NCI-H2196 treated with DMSO at 0.1 percent for 48 hours (cell line): ENCODE data around the gene SMIM1.

Source experiments
- DNase-seq: peaks from one replicate; lab custom pipeline; 2025; ENCODE audit not compliant: unreplicated experiment; lab: John Stamatoyannopoulos, UW

The SMIM1 gene

GRCh38 chr1:3753656-3754454, 18.7 kb upstream of the SMIM1 start:
- DNase-seq, result no peak

DNA sequence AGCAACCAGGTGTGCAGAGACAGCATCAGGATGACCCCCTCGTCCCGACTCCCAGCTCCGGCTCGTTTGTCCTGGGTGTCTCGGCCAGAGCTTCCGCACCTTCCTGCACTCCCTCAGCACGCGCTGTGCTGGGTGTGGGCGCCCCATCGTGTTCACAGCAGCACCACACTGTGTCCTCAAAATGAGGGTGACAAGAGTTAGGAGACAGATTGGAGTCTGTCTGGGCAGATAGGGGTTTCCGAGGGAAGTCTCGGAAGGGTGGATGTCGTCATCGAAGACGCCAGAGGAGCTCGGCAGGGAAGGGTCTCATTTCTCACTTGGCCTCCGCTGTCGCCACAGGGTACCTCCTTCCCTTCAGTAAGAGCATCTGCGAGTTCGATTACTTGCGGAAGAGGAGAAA, 16.2 kb upstream of the SMIM1 start:
- no peak for DNase-seq

DNA sequence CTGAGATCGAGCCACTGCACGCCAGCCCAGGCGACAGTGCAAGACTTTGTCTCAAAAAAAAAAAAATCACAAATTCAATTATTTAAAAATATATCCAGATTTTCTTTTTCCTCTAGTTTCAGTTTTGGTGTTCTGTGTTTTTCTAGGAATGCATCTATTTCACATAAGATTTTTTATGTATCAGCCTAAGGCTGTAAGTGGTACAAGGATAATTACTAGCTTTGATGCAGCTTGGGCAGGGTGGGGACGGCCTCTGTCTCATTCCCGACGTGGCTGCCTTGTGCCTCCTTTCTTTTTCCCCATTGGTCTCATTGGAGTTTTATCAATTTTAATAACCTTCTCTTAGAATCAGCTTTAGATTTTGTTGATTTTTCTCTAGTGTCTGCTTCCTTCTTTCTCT, 13.4 kb upstream of the SMIM1 start:
- DNase-seq, result no peak

GRCh38 chr1:3759796-3760195, 12.8 kb upstream of the SMIM1 start:
- DNase-seq, result no peak

- no peak for DNase-seq
These were observed 11.1 kb upstream of the SMIM1 start for GRCh38 chr1:3761296-3762010.

DNA sequence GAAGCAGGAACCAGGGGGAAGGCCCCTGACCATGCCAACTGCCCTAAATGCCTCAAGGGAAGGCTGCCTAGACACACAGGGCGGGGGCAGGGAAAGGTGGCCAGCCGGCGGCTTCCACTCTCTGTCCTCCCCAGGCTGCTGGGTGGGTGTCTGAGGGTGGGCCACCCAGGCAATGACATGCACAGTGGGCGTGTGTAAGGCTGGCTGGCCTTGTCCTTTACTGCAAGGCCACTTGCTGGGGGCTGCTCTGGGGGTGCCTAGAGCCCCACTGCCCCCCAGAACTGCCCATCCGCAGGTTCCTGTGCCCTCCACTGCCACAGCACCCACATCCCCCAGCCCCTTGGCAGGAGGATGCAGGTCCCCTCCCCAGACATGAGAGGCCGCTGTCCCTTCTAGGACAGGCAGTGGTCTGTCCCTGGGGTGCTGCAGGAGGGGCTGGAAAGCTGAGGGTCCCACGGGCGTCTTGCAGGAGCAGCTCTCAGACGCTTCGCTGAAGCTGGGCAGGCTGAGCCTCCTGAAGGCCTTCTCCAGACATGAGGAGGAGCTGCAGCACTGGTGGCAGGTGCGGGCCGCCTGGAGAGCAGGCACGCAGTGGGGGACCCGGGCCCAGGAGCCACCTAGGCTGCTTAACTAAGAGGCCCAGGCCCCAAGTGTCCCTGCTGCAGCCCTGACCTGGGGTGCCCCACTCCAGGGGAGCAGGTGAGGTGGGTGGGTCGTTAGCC, 10.2 kb upstream of the SMIM1 start:
- no peak for DNase-seq

DNA sequence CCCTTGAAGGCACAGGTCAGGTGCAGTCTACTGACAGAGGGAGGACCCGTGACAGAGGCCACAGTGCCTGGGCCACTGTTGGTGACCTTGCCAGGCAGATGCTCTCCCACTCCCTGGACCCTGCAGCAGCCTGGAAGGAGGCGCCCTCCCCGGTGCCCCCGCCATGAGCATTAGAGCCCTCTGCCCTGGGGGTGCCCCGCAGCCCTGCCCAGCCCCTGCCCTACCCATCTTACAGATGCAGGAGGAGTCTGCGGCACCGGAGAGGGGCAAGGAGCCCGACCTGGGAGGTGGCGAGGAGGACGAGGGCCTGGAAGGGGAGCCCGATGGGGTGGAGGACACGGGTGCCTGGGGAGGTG, 9.7 kb upstream of the SMIM1 start:
- DNase-seq, result no peak

- no peak for DNase-seq
These were observed 9.0 kb upstream of the SMIM1 start for GRCh38 chr1:3763351-3764125.

DNA sequence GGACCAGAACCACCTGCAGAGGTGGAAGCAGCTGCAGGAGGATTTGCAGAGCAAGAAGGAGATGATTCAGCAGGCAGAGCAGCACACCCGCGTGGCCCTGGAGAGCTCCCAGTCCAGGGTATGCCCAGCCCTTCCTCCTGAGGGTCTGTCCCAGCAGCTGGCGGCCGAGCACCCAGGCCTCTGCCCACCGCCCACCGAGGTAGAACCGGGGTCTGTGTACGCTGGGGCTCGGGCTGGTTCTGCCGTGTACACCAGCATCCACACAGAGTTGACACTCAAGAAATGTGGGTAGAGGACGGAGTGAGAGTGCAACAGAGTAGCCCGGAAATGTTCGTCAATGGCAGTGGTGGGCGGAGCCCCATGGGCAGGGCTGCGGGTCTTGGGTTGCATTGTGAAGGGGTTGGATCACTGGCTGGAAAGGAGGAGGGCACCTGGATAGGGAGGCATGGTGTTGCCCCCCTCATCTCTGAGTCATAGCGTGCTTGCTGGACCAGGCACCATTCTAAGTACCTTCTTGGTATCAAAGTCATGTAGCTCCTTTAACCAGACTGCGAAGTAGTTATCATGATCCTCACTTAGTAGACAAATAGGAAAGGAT, 5.1 kb upstream of the SMIM1 start:
- no peak for DNase-seq

GRCh38 chr1:3768811-3769390, 3.6 kb upstream of the SMIM1 start:
- DNase-seq, result no peak

DNA sequence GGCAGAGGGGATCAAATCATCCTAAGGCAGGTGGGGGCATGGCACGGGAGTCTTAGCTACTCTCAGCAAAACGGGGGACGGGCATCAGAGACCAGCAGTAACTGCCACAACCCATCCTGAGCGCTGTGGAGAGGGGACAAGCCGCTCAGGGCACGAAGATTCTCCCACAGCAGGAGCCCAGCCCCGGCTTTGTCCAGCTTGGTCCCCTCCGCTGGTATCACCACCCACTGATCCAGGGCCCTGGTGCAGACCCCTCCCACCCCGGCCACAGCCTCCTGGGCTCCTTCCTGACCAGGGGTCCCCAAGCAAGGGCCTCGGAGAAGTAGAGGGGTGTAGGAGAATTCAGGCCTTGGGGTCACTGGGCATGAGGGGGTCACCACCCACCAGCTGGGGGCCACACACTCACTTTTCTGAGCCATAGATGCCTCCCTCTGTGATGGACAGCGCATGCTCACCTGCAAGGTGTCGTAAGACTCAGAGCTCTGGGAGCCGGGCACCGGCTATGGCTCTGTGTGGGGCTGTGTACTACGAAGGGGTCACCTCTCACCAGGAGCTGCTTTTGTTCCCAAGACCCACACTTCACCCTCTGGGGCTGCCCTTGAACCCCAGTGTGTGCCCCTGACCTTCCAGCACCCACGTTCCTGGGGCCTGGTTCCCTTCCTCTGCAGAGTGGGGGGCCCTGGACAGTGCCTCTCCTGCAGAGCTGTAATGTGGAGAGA, 2.3 kb upstream of the SMIM1 start:
- no peak for DNase-seq

- no peak for DNase-seq
These were observed 1.2 kb upstream of the SMIM1 start for GRCh38 chr1:3771108-3772026.

DNA sequence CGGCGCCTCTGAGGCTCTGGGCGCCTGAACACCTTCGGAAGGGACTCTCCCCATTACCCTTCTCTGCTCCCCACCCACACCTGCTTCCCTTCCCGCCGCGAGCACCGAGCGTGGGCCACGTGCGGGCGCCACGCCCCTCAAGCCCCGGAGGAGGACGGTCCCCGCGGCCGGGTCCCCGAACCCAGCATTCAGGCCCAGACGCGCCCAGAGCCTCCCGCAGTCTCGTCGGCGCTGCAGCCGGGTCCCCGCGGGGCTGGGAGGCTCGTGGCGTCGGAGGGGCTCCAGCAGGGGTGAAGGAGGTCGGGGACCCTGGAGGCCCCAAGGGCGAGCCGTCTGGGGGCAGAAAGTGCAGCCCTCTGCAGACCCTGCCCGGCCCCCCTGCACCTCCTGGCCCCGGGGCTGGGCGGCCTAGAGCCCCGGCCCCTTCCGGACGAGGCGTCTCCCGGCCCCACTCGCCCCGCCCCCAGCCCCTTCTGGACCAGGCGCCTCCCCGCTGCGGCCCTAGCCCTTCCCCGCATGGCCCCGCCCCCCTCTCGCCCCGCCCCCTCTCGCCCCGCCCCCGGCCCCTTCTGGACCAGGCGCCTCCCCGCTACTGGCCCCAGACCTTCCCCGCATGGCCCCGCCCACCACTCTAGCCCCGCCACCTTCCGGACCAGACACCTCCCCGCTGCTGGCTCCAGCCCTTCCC, 378 bp upstream of the SMIM1 start:
- peak; percentile 66 for DNase-seq

- DNase-seq, result no peak
These were observed 1.2 kb downstream of the SMIM1 start for GRCh38 chr1:3773572-3774275.

GRCh38 chr1:3774276-3774945, 1.9 kb downstream of the SMIM1 start:
- no peak for DNase-seq

- DNase-seq, result no peak
These were observed 2.5 kb downstream of the SMIM1 start for GRCh38 chr1:3774946-3775489.
